ENCODE data around the gene BAIAP3. TPM values are rescaled to one million over a fixed set of nuclear protein-coding genes. Genes with fewer than 3 reads are reported as not detected.

BAIAP3 gene
- total RNA-seq, 1 experiment from 2014 or later = 44.7 TPM

- TF ChIP-seq TCF7L2 (IDR thresholded peaks at IDR 0.05; ENCODE audit: borderline replicate concordance, extremely low read depth, insufficient read depth, insufficient read length) = no peak
Measured at GRCh38 chr16:1348441-1348840, 15.0 kb downstream of the BAIAP3 start (continued).

- Histone ChIP-seq H3K36me3 (ENCODE audit: control insufficient read depth in 1 of 2, insufficient read depth in 2 of 2, low read length in 2 of 2) (peaks cover 0 to 9% of the 10 kb centered on the region in 2 experiments; a peak in 1 of 4 replicates), H3K9ac (ENCODE audit: low read length) (no peak overlapping the region), H3K4me3 (replicated peaks in 1 of 2; ENCODE audit: low read depth in 1 of 2, low read length in 2 of 2) (no peak overlapping the region), H3K9me3 (ENCODE audit: control insufficient read depth in 1 of 2, insufficient read depth in 1 of 2, low read depth in 1 of 2, low read length in 2 of 2) (no peaks in the 10 kb centered on the region), H3K4me2 (ENCODE audit: low read length) (no peak overlapping the region), H3K79me2 (ENCODE audit: insufficient read depth, low read length) (peaks cover 38% of the 10 kb centered on the region), H2AFZ (ENCODE audit: low read depth, low read length, poor library complexity, severe bottlenecking) (no peak overlapping the region), H3K4me1 (ENCODE audit: control insufficient read depth in 1 of 2, insufficient read depth in 2 of 2, low read length in 2 of 2) (peaks cover 14 to 19% of the 10 kb centered on the region in 2 experiments), H4K20me1 (ENCODE audit: insufficient read depth) (no peaks in the 10 kb centered on the region), H3K9me2 (ENCODE audit: insufficient read depth) (no peaks in the 10 kb centered on the region), H3K27me3 (ENCODE audit: insufficient read depth, low read length) (no peaks in the 10 kb centered on the region), H3K27ac (ENCODE audit: low read depth, low read length) (no peak overlapping the region)
- ChIA-PET CTCF (no interaction called here), RAD21 (ENCODE audit: low non-redundant PET in 1 of 2, low total read pairs in 2 of 2, uncharacterized antibody in 2 of 2, unreplicated experiment in 2 of 2) (no interaction called here), POLR2A (no interaction called here)
- TF ChIP-seq CBX3 (IDR thresholded peaks at IDR 0.05; ENCODE audit: low read depth) = no peak
- no peak for TF ChIP-seq YY1 (IDR thresholded peaks at IDR 0.05; ENCODE audit: extremely low read depth, insufficient replicate concordance, low read depth, low read length)
- no peak for TF ChIP-seq CEBPB (IDR thresholded peaks at IDR 0.05; ENCODE audit: low read depth)
- no peak for TF ChIP-seq MAX (IDR thresholded peaks at IDR 0.05)
- no peak for TF ChIP-seq SIN3A (IDR thresholded peaks at IDR 0.05; ENCODE audit: low read depth)
- no peak for TF ChIP-seq RAD21 (IDR thresholded peaks at IDR 0.05; ENCODE audit: low read depth)
- no peak for TF ChIP-seq ZFX (IDR thresholded peaks at IDR 0.05)
- TF ChIP-seq SRF (IDR thresholded peaks at IDR 0.05; ENCODE audit: low read depth) = no peak
- no peak for TF ChIP-seq EZH2 (IDR thresholded peaks at IDR 0.05)
- TF ChIP-seq CTCF (IDR thresholded peaks at IDR 0.05 in 2 of 3, conservative IDR thresholded peaks at IDR 0.05 in 1 of 3; ENCODE audit: borderline replicate concordance in 1 of 3, insufficient read depth in 1 of 3, low read depth in 2 of 3, low read length in 2 of 3) = no peak
- no peak for TF ChIP-seq POLR2AphosphoS5 (IDR thresholded peaks at IDR 0.05; ENCODE audit: low read depth, low read length)
- TF ChIP-seq EGR1 (IDR thresholded peaks at IDR 0.05; ENCODE audit: low read depth) = no peak
- TF ChIP-seq ZNF274 (IDR thresholded peaks at IDR 0.05; ENCODE audit: low read depth, low read length) = no peak
- no peak for TF ChIP-seq TCF7L2 (IDR thresholded peaks at IDR 0.05; ENCODE audit: borderline replicate concordance, extremely low read depth, insufficient read depth, insufficient read length)
- no peak for TF ChIP-seq ELF1 (IDR thresholded peaks at IDR 0.05; ENCODE audit: borderline replicate concordance, low read depth)
- DNase-seq (ENCODE audit: low read depth, low spot score) (no peak), ATAC-seq (no peak)
- intact Hi-C loops (cut with micrococcal nuclease) = no loop called here
- no TSS peak for BruUV-seq (replicated peaks)
Measured at GRCh38 chr16:1348926-1349325, 15.5 kb downstream of the BAIAP3 start.
